ENCODE results near the gene TADA2A. TPM values are rescaled to one million over a fixed set of nuclear protein-coding genes. Genes with fewer than 3 reads are reported as not detected.

TADA2A gene
- total and polyA plus RNA-seq, 2 experiments from 2014 or later: 16.1 to 20.6 TPM

DNA sequence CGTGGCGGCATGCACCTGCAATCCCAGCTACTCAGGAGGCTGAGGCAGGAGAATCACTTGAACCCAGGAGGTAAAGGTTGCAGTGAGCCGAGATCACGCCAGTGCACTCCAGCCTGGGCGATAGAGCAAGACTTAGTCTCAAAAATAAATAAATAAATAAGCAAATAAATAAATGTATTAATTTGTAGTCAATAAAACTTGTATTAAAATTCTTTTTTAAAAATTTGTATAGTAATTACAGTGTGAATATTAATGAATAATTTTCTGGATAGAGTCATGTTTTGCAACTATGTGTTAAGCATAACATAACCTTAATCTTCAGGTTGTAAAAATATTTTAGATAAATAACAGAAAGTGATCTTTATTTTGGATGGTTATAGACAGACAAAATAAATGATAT, 55.8 kb downstream of the TADA2A start:
- H3K4me1 ChIP-seq (ENCODE audit: low read depth): no peaks in the 10 kb centered on the region
- H3K27me3 ChIP-seq: no peaks in the 10 kb centered on the region
- H3K27ac ChIP-seq: no peak overlapping the region
- TF ChIP-seq, protein P1, sequence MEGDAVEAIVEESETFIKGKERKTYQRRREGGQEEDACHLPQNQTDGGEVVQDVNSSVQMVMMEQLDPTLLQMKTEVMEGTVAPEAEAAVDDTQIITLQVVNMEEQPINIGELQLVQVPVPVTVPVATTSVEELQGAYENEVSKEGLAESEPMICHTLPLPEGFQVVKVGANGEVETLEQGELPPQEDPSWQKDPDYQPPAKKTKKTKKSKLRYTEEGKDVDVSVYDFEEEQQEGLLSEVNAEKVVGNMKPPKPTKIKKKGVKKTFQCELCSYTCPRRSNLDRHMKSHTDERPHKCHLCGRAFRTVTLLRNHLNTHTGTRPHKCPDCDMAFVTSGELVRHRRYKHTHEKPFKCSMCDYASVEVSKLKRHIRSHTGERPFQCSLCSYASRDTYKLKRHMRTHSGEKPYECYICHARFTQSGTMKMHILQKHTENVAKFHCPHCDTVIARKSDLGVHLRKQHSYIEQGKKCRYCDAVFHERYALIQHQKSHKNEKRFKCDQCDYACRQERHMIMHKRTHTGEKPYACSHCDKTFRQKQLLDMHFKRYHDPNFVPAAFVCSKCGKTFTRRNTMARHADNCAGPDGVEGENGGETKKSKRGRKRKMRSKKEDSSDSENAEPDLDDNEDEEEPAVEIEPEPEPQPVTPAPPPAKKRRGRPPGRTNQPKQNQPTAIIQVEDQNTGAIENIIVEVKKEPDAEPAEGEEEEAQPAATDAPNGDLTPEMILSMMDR (IDR thresholded peaks at IDR 0.05; ENCODE audit: low read depth, low read length): no peak
- no peak for DNase-seq (ENCODE audit: low read depth in 1 of 2, low spot score in 1 of 2)
- H3K9me3 ChIP-seq (ENCODE audit: low read depth): no peaks in the 10 kb centered on the region
- no peak overlapping the region for H3K4me3 ChIP-seq
- peaks cover 31% of the 10 kb centered on the region for H3K36me3 ChIP-seq

DNA sequence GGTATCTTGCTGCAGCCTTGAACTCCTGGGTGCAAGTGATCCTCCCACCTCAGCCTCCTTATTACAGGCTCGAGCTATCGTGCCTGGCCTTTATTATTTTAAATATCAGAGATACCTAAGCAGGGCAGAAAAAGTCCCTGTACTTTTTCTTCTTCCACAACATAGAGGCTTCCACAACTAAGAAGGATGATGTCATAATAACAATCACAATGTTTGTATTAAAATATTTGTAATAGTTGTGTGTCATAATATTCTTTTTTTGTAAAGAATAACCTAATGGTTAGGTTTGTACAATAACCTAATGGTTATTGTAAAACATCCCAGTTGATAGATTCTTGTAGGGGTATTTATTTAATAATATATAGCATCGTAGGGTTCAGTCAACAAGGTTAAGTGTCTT, 56.4 kb downstream of the TADA2A start:
- H3K36me3 ChIP-seq: peaks cover 33% of the 10 kb centered on the region
- no peak overlapping the region for H3K27ac ChIP-seq
- TF ChIP-seq, protein P1 (IDR thresholded peaks at IDR 0.05; ENCODE audit: low read depth, low read length): no peak
- no peaks in the 10 kb centered on the region for H3K27me3 ChIP-seq
- no peaks in the 10 kb centered on the region for H3K9me3 ChIP-seq (ENCODE audit: low read depth)
- no peak overlapping the region for H3K4me3 ChIP-seq
- no peak for DNase-seq (ENCODE audit: low read depth in 1 of 2, low spot score in 1 of 2)
- no peaks in the 10 kb centered on the region for H3K4me1 ChIP-seq (ENCODE audit: low read depth)

DNA sequence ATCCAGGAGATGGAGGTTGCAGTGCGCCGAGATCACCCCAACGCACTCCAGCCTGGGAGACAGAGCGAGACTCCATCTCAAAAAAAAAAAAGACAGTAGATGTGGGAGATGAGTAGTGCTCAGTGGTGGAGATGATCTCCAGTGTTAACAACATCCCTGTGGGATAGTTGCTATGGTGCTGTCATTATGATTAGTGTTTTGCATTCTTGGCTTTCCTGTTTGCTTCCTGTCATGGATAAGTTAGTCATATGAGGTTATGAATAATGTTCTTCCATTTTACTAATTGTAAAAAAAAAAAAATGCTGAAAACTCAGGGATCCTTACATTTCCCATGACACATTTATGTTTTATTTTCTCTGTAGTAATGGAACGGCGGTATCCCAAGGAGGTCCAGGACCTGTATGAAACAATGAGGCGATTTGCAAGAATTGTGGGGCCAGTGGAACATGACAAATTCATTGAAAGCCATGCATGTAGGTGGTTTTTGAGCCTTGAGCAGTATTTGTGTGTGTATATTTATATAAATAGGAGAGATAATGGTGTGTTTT, 58.5 kb downstream of the TADA2A start:
- TF ChIP-seq, protein P1 (IDR thresholded peaks at IDR 0.05; ENCODE audit: low read depth, low read length): no peak
- Histone ChIP-seq H3K27me3 (no peaks in the 10 kb centered on the region), H3K4me1 (ENCODE audit: low read depth) (no peaks in the 10 kb centered on the region), H3K27ac (no peak overlapping the region), H3K4me3 (no peak overlapping the region), H3K9me3 (ENCODE audit: low read depth) (no peaks in the 10 kb centered on the region), H3K36me3 (peaks cover 41% of the 10 kb centered on the region)
- peak in 1 of 2 donors; percentile 76 for DNase-seq (ENCODE audit: low read depth in 1 of 2, low spot score in 1 of 2)

DNA sequence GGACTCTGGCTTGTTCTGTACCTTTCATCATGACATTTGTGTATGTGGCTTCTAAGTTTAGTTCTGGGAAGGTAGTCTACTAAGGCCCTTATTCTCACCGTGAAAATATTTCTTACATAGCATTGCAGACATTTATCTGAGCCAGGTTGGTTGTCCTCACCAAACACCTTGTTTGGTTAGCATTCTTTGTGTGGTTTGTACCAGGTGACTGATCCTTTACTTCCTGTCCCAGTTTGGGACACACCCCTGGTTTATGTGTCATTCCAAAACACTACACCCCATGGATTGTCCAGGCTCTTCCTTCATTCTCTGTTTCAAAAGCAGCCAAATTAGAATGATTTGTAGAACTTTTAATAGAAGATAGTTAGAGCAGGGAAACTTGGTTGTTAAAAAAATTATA, 59.8 kb downstream of the TADA2A start:
- H3K9me3 ChIP-seq (ENCODE audit: low read depth): no peaks in the 10 kb centered on the region
- H3K27ac ChIP-seq: no peak overlapping the region
- H3K4me1 ChIP-seq (ENCODE audit: low read depth): no peaks in the 10 kb centered on the region
- H3K4me3 ChIP-seq: no peak overlapping the region
- no peaks in the 10 kb centered on the region for H3K27me3 ChIP-seq
- no peak for DNase-seq (ENCODE audit: low read depth in 1 of 2, low spot score in 1 of 2)
- TF ChIP-seq, protein P1 (IDR thresholded peaks at IDR 0.05; ENCODE audit: low read depth, low read length): no peak
- H3K36me3 ChIP-seq: peaks cover 49% of the 10 kb centered on the region

DNA sequence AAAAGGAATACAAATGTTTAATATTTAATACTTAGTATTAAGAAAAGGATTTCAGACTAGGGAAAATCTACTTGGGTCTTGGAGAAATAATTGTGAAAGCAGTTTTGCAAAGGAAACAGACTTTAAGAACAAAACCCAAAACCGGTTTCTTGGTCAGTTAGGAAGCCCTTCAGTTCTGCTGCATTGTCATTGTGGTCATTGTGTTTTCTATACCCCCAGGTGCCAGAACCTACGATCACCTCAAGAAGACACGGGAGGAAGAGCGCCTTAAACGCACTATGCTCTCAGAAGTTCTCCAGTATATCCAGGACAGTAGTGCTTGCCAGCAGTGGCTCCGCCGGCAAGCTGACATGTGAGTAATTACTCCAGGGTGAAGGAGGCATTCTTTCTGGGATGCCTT, 63.5 kb downstream of the TADA2A start:
- no peak overlapping the region for H3K4me3 ChIP-seq
- H3K4me1 ChIP-seq (ENCODE audit: low read depth): no peaks in the 10 kb centered on the region
- no peak for DNase-seq (ENCODE audit: low read depth in 1 of 2, low spot score in 1 of 2)
- no peaks in the 10 kb centered on the region for H3K9me3 ChIP-seq (ENCODE audit: low read depth)
- TF ChIP-seq, protein P1 (IDR thresholded peaks at IDR 0.05; ENCODE audit: low read depth, low read length): no peak
- H3K27ac ChIP-seq: no peak overlapping the region
- no peaks in the 10 kb centered on the region for H3K27me3 ChIP-seq
- H3K36me3 ChIP-seq: peaks cover 49% of the 10 kb centered on the region
